ENCODE results near the gene ATM.

DNA sequence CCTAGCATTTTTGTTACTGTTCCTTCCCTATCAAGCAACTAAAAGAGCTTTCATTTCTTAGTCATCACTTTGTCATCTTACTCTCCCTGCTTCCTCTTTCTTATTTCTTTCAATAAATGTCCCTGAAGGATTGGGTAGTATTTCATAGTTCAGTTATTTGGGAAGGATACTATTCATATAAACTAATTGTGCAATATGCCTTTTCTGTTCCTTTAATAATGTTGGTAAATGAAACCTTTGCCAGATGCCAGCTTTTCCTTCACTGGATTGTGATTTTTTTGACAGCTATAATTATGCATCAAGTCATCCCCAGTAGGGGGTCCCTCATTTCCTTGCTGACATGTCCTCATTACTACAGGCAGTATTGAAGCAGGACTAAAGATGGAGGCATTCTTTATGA, 101.7 kb downstream of the ATM start:
- TF ChIP-seq, protein P1, sequence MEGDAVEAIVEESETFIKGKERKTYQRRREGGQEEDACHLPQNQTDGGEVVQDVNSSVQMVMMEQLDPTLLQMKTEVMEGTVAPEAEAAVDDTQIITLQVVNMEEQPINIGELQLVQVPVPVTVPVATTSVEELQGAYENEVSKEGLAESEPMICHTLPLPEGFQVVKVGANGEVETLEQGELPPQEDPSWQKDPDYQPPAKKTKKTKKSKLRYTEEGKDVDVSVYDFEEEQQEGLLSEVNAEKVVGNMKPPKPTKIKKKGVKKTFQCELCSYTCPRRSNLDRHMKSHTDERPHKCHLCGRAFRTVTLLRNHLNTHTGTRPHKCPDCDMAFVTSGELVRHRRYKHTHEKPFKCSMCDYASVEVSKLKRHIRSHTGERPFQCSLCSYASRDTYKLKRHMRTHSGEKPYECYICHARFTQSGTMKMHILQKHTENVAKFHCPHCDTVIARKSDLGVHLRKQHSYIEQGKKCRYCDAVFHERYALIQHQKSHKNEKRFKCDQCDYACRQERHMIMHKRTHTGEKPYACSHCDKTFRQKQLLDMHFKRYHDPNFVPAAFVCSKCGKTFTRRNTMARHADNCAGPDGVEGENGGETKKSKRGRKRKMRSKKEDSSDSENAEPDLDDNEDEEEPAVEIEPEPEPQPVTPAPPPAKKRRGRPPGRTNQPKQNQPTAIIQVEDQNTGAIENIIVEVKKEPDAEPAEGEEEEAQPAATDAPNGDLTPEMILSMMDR (IDR thresholded peaks at IDR 0.05; ENCODE audit: borderline replicate concordance, extremely low read depth, low read length, poor library complexity, severe bottlenecking): no peak
- TF ChIP-seq EZH2 (IDR thresholded peaks at IDR 0.05; ENCODE audit: borderline replicate concordance, low read depth, low read length, severe bottlenecking): no peak

Data from DND-41 (cell line).